ENCODE measurements around the gene HDAC10. TPM values are rescaled to one million over a fixed set of nuclear protein-coding genes. Genes with fewer than 3 reads are reported as not detected.
A peak's percentile ranks its signal among the peaks of the same experiment; 100 is the strongest.

Gene HDAC10
- total RNA-seq, 1 donor from 2014 or later: 36.8 TPM

- Mint-ChIP-seq H3K4me1 (ENCODE audit: low read depth) (peaks cover 43% of the 10 kb centered on the region), H3K36me3 (ENCODE audit: low read depth) (peaks cover 7% of the 10 kb centered on the region), H3K4me3 (ENCODE audit: unreplicated experiment) (peak within 1 kb of the TSS; percentile 96), H3K27me3 (ENCODE audit: low read depth) (no peaks in the 10 kb centered on the region), H3K27ac (ENCODE audit: unreplicated experiment) (peak within 1 kb of the TSS; percentile 100), H3K9me3 (ENCODE audit: low read depth) (no peaks in the 10 kb centered on the region)
- TF ChIP-seq, protein P1, sequence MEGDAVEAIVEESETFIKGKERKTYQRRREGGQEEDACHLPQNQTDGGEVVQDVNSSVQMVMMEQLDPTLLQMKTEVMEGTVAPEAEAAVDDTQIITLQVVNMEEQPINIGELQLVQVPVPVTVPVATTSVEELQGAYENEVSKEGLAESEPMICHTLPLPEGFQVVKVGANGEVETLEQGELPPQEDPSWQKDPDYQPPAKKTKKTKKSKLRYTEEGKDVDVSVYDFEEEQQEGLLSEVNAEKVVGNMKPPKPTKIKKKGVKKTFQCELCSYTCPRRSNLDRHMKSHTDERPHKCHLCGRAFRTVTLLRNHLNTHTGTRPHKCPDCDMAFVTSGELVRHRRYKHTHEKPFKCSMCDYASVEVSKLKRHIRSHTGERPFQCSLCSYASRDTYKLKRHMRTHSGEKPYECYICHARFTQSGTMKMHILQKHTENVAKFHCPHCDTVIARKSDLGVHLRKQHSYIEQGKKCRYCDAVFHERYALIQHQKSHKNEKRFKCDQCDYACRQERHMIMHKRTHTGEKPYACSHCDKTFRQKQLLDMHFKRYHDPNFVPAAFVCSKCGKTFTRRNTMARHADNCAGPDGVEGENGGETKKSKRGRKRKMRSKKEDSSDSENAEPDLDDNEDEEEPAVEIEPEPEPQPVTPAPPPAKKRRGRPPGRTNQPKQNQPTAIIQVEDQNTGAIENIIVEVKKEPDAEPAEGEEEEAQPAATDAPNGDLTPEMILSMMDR (IDR thresholded peaks at IDR 0.05): peak; percentile 67
- DNase-seq (ENCODE audit: low spot score): no peak
These were observed 6.4 kb downstream of the HDAC10 start, which contains the start of gene TUBGCP6 for GRCh38 chr22:50244420-50245213. Gene TUBGCP6, minus strand, starts transcription at chr22:50245023. Its CDS starts 564 bp downstream, at chr22:50244459.

DNA sequence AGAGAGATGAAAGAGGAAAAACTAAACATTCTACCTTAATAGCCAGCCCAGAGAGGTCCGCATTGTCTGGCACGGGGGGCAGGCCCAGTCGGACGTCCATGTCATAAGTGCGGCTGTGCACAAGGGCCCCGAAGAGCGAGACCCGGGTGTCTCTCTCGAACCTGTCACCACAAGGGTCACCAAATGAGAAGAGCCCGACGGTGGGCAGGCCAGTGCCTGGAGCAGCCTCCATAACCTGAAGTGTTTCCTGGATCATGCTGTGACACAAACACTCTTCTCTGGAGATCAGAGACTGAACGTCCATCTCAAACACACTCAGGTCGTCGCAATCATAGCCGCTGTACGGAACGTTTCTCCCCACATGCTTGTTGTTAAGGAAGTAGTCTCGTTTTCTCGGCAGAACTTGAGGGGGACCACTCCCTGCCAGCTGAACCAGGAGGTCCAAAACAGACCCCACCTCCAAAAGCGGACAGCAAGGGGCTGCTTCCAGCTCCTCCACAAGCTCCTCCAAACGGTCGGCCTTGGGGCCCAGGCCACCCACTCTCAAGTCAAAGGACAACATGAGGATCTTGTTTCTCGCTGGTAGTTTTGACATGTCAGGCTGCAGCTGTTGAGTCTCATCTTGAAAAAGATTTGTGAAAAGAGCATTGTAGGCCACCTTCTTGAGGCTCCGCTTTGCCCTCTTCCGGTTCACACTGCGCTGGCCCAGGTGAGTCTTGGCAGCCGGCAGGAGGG lies 7.2 kb downstream of the HDAC10 start:
- Mint-ChIP-seq H3K36me3 (ENCODE audit: low read depth) (peaks cover 7% of the 10 kb centered on the region), H3K4me3 (ENCODE audit: unreplicated experiment) (peak overlapping the region; percentile 96), H3K9me3 (ENCODE audit: low read depth) (no peaks in the 10 kb centered on the region), H3K27me3 (ENCODE audit: low read depth) (no peaks in the 10 kb centered on the region), H3K4me1 (ENCODE audit: low read depth) (peaks cover 43% of the 10 kb centered on the region), H3K27ac (ENCODE audit: unreplicated experiment) (peak overlapping the region; percentile 100)
- TF ChIP-seq, protein P1 (IDR thresholded peaks at IDR 0.05): no peak
- DNase-seq (ENCODE audit: low spot score): no peak

- DNase-seq (ENCODE audit: low spot score): no peak
- Mint-ChIP-seq H3K36me3 (ENCODE audit: low read depth) (peaks cover 7% of the 10 kb centered on the region), H3K4me1 (ENCODE audit: low read depth) (peaks cover 43% of the 10 kb centered on the region), H3K27ac (ENCODE audit: unreplicated experiment) (peak overlapping the region; percentile 41), H3K9me3 (ENCODE audit: low read depth) (no peaks in the 10 kb centered on the region), H3K4me3 (ENCODE audit: unreplicated experiment) (peak overlapping the region; percentile 96), H3K27me3 (ENCODE audit: low read depth) (no peaks in the 10 kb centered on the region)
- TF ChIP-seq, protein P1 (IDR thresholded peaks at IDR 0.05): no peak
These were observed 8.6 kb downstream of the HDAC10 start for GRCh38 chr22:50242406-50242949.

DNA sequence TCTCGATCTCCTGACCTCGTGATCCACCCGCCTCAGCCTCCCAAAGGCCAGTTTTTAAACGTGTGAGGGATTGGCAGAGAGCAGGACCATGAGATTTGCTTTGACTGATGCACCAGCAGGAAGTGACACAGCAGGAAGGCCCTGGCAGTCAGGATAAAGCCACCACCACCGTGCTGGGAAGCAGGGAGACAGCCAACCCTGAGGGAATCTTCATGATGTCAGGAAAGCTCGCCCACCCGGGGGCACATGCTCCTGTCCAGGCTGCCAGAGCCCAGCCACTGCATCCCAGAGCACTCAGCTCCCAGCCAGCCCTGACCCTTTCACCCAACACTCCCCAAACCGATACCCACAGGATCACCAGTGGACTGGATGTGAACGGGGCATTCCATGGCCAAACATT lies 12.3 kb downstream of the HDAC10 start:
- H3K27ac Mint-ChIP-seq (ENCODE audit: unreplicated experiment): no peak overlapping the region
- no peak for DNase-seq (ENCODE audit: low spot score)
- peaks cover 2% of the 10 kb centered on the region for H3K36me3 Mint-ChIP-seq (ENCODE audit: low read depth)
- TF ChIP-seq, protein P1 (IDR thresholded peaks at IDR 0.05): no peak
- H3K4me1 Mint-ChIP-seq (ENCODE audit: low read depth): peaks cover 29% of the 10 kb centered on the region
- H3K9me3 Mint-ChIP-seq (ENCODE audit: low read depth): no peaks in the 10 kb centered on the region
- no peaks in the 10 kb centered on the region for H3K27me3 Mint-ChIP-seq (ENCODE audit: low read depth)
- no peak overlapping the region for H3K4me3 Mint-ChIP-seq (ENCODE audit: unreplicated experiment)

DNA sequence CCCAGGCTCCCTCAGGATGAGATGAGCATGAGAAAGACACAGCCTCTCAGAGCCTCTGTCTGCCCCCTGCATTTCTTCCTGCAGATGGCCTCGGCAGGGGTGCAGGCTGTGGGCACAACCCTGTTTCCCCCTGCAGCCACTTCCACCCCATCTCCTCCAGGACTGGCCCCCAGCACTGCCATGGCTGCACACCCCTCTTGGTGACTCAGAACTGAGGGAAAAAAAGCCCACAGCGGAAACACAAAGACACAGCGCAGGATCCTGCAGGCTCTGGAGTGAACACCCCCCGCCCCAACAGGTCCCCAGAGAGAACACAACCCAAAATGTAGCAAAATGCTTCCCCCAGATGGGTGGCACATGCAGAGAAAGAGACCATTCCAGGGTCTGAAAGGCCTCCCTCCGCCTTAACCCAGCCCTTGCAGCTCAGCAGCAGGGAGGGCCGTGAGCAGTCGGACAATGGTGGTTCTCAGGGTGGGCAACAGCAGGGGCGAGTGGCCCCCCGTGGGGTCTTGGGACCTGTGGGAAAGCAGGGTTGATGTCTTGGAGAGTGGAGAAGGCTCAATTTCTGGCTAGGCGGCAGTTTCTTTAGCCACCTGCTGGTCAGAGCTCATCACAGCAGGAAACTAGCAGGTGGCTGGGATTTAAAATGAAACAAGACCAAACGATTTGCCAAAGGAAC lies 14.2 kb downstream of the HDAC10 start:
- Mint-ChIP-seq H3K9me3 (ENCODE audit: low read depth) (no peaks in the 10 kb centered on the region), H3K27me3 (ENCODE audit: low read depth) (no peaks in the 10 kb centered on the region), H3K4me3 (ENCODE audit: unreplicated experiment) (no peak overlapping the region), H3K36me3 (ENCODE audit: low read depth) (peaks cover 2% of the 10 kb centered on the region), H3K27ac (ENCODE audit: unreplicated experiment) (no peak overlapping the region), H3K4me1 (ENCODE audit: low read depth) (peaks cover 10% of the 10 kb centered on the region)
- TF ChIP-seq, protein P1 (IDR thresholded peaks at IDR 0.05): peak; percentile 71
- no peak for DNase-seq (ENCODE audit: low spot score)
